Right cardiac atrium (tissue), 5 donors: ENCODE measurements around the gene EFHD1. TPM values are rescaled to one million over a fixed set of nuclear protein-coding genes. Genes with fewer than 3 reads are reported as not detected.

Experiments used
- ATAC-seq, 2 donors: fragments of 200-7000 bp; cut with Tn5 transposase; one replicate each; pipeline versions ENCODE4 v1.8.0 to v1.9.1; 2020; ENCODE audit warnings: moderate library complexity in 2 of 2, mild to moderate bottlenecking in 1 of 2
- DNase-seq, 3 donors: peaks; one replicate each; pipeline ENCODE4 v3.0.0-alpha.2; 2020
- H3K27ac ChIP-seq: one replicate; pipeline ENCODE4 v1.5.1; 2013; ENCODE audit warnings: mild to moderate bottlenecking, low read length, control low read depth, moderate library complexity
- H3K27me3 ChIP-seq: one replicate; pipeline ENCODE4 v1.6.1; 2013; ENCODE audit not compliant: control insufficient read depth, insufficient read depth
- H3K4me1 ChIP-seq: one replicate; pipeline ENCODE4 v1.6.1; 2013; ENCODE audit warnings: low read length; ENCODE audit not compliant: control insufficient read depth, insufficient read depth
- H3K4me3 ChIP-seq: one replicate; pipeline ENCODE4 v1.5.1; 2013; ENCODE audit warnings: low read length, control low read depth
- H3K9me3 ChIP-seq: one replicate; pipeline ENCODE4 v1.6.1; 2013; ENCODE audit warnings: low read length; ENCODE audit not compliant: control insufficient read depth
- WGBS: extraction: QIAGEN DNeasy Blood & Tissue Kit; methylation state at CpG from one replicate; pipeline ENCODE4 v1.1.7; 2013; 5-methylcytosine and 5-hydroxymethylcytosine counted together
- intact Hi-C, 4 donors: fragments of 100-400 bp; cut with DNase I; formaldehyde crosslinking; loops; one replicate each; pipeline versions ENCODE4 v1.11.0 to v1.14.0; 2022 to 2023
- polyA plus RNA-seq: library from polyadenylated mRNA; stranded (reverse); fragments of 200-250 nt; gene quantifications from one replicate; pipeline ENCODE4 v1.2.3, GENCODE V29; 2013
- total RNA-seq, 4 donors: library from RNA; stranded (reverse); fragmentation: NEBNext Ultra II Directional; extraction: Animal tissue kit (Norgen Biotek cat#: 25700); gene quantifications; one replicate each; pipeline ENCODE4 v1.2.1, GENCODE V29; 2021
- donor health status: healthy with polysubstance abuse.
- donor health status: DM: no; HTN: yes; CAD: no.
- donor health status: DM: no; HTN: no; CAD: no.
- donor health status: DM: no; HTN: yes; CAD: no; lungs with severe emphysema.
- donor health status: DM: yes; HTN: yes; CAD: no.

Gene EFHD1
- total and polyA plus RNA-seq, 5 donors = 6.4 to 14.7 (median 10.8) TPM

DNA sequence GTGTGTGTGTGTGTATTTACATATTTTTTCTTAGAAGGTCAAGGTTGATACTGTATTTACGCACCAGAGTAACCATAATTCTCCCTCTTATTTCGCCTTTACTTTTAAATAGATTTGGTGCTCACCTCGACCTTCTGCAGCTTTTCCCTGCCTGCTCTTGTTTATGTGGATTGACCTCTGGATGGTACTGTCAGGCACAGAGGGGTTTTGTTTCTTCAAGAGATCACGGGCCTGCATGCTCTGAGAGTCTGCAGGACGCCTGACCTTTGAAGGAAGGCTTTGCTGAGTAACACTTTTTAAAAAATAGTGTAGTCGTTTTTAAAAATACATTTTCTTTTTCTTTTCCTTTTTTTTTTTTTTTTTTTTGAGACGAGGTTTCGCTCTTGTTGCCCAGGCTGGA, 18.1 kb upstream of the EFHD1 start:
- no peaks in the 10 kb centered on the region for H3K27me3 ChIP-seq
- H3K27ac ChIP-seq = no peak overlapping the region
- intact Hi-C loops = loop anchor here in 2 of 4 donors (10.0 kb wide), 2 partner anchors 49 to 639 kb away; partner anchors contain the start of gene ATG16L1 (in 1 of the 2)
- WGBS = 71% methylated on average over 8 of the region's 8 CpGs
- DNase-seq = no peak
- H3K4me1 ChIP-seq = no peaks in the 10 kb centered on the region
- H3K9me3 ChIP-seq = no peaks in the 10 kb centered on the region
- no peak for ATAC-seq
- no peak overlapping the region for H3K4me3 ChIP-seq

DNA sequence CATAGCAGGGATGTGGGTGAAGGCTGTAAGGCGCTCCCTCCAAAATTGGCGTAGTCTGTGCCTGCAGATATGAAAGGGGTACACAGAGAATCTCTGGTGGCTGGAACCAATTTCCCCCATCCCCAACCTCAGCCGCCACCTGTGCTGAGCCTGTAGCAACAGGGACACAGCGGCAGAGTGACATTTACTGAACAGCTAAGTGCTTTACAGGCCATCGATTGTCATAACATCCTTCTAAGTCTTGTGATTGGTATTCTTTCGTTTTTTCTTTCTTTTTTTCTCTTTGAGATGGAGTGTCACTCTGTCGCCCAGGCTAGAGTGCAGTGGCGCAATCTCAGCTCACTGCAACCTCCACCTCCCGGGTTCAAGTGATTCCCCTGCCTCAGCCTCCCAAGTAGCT, 12.2 kb upstream of the EFHD1 start:
- Histone ChIP-seq H3K27me3 (no peaks in the 10 kb centered on the region), H3K27ac (no peak overlapping the region), H3K4me1 (no peaks in the 10 kb centered on the region), H3K9me3 (no peaks in the 10 kb centered on the region), H3K4me3 (no peak overlapping the region)
- intact Hi-C loops = no loop called here
- ATAC-seq (no peak), DNase-seq (no peak)
- 93% methylated on average over 9 of the region's 9 CpGs for WGBS

DNA sequence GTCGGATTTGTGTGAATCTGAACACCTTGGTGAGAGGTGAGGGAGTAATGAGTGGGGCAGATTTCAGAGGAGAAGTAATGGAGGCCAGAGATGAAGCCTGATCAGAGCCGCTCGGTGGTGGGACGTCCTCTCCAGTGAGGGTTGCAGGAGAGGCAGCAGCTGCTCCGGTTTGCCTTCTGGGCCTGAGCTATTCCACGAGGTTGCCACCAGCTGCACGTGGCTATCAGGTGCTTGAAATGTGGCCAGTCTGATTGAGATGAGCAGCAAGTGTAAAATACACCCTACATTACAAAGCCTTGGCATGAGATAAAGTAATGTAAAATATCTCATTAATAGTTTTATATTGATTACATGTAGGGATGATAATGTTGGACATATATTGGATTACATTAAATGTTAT, 10.8 kb upstream of the EFHD1 start:
- 76% methylated on average over 7 of the region's 7 CpGs for WGBS
- Histone ChIP-seq H3K27ac (no peak overlapping the region), H3K4me3 (no peak overlapping the region), H3K4me1 (no peaks in the 10 kb centered on the region), H3K9me3 (no peaks in the 10 kb centered on the region), H3K27me3 (no peaks in the 10 kb centered on the region)
- intact Hi-C loops = no loop called here
- DNase-seq = no peak
- ATAC-seq = no peak

DNA sequence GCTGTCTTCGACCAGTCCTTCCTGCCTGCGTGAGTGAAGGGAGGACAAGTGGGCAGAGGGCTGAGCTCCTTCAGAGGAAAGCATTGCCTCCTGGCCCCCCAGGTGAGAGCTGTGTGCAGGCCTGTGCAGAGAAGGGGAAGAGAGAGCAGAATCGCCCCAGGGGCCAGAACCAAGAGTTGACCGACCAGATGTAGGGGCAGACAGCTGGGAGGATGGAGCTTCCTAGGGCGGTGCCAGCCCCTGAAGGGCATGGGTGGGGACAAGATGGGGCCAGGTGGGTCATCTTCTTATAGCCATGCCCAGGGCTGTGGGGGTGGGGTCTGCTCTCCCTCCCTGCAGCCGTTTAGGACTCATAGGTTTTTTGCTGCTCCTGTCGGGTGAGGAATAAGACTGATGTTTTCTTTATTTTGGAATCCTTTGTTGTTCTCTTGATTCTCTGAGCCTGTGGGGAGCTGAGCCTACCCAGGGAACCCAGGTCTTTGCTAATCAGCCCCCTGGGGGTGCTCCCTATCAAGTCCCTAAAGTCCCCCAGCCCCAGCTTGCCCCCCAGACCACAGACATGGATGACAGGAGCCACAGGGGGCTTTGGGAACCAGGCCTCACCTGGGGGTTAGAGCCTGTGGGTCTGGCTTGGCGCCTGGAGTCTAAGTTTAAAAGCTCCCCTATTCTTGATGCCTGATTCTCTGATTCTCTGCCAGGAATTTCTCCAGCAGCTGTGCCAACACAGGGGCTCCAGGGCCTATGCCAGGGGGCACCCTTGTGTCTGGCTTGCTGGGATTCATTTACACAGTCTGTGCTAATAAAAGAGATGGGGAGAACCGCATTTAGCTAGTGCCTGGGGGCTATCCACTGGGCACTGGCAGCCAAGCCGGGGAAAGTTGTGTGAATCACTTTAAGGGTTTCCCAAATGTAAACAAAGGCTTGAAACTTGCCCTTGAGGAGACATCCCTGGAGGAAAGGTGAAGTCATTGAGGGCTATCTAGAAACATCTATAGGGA, 9.3 kb upstream of the EFHD1 start:
- Histone ChIP-seq H3K27me3 (no peaks in the 10 kb centered on the region), H3K27ac (no peak overlapping the region), H3K4me3 (no peak overlapping the region), H3K9me3 (no peaks in the 10 kb centered on the region), H3K4me1 (no peaks in the 10 kb centered on the region)
- WGBS = 67% methylated on average over 10 of the region's 10 CpGs
- intact Hi-C loops = no loop called here
- ATAC-seq (no peak), DNase-seq (no peak)

DNA sequence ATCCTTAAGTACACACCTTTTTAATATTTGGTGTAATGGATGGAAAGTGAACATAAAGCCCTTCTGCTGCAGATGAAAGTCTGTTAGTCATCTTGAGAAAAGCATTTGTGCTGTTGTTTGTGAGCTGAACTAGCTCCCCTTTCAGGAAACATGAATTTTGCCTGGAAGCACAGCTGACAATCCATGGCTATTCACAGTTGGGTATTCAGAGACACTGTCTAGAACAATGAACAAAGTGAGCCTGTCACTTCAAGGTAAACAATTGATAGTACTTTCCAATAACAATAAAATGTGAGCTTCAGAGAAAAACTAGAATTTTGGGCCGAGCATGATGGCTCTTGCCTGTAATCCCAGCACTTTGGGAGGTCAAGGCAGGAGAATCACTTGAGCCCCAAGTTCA, 6.8 kb upstream of the EFHD1 start:
- H3K27me3 ChIP-seq = no peaks in the 10 kb centered on the region
- DNase-seq (no peak), ATAC-seq (no peak)
- H3K4me1 ChIP-seq = no peaks in the 10 kb centered on the region
- 69% methylated on average over 1 of the region's 1 CpG for WGBS
- no peak overlapping the region for H3K27ac ChIP-seq
- intact Hi-C loops = no loop called here
- no peaks in the 10 kb centered on the region for H3K9me3 ChIP-seq
- H3K4me3 ChIP-seq = no peak overlapping the region

DNA sequence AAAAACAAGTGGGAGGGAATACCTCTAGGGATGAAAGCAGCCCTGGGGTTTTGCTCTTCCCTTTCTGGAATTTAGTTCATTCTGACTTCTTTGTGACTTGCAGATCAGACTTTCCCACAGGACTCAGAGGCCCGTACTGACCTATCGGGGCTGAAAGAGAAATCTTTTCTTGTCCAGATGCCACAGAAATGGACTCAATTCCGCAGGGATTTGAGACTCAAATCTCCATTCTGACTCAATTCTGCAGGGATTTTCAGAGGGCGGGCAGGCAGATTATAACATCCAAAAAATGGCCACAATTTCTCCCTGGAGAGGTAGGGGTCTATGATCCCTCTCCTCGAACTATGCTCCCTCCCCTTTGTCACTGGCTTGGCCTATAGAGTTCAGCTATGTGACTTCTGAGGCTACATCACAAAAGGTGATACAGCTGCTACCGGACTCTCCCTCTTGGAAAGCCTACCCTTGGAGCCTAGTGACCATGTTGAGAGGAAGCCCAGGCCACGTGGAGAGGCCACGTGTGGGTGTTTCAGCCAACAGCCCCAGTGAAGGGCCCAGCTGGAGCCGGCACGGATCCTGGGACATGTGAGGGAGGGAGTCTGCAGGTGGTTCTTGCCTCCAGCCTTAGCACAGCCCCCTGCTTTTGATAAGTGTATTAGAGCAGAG, 4.8 kb upstream of the EFHD1 start:
- DNase-seq (peak; percentile 44 to 80 (median 77)), ATAC-seq (no peak)
- intact Hi-C loops = no loop called here
- Histone ChIP-seq H3K4me3 (no peak overlapping the region), H3K27me3 (no peaks in the 10 kb centered on the region), H3K27ac (no peak overlapping the region), H3K4me1 (no peaks in the 10 kb centered on the region), H3K9me3 (no peaks in the 10 kb centered on the region)
- 65% methylated on average over 10 of the region's 10 CpGs for WGBS

DNA sequence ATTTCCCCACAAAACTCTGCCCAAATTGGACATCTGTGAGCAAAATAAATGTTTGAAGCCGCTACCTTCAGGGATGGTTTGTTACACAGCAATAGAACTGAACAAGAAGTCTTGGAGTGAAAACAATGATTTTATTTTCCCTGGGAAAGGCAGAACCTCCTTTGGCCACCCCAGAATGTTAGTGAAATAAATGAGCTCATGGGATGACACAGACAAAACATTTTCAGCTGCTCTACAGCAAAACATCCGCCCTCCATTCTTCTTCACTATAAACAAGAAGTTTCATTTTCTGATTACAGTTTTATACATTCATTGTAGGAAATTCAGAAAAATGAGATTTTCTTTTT, 4.3 kb upstream of the EFHD1 start:
- 74% methylated on average over 2 of the region's 2 CpGs for WGBS
- Histone ChIP-seq H3K9me3 (no peaks in the 10 kb centered on the region), H3K4me1 (no peaks in the 10 kb centered on the region), H3K27ac (no peak overlapping the region), H3K4me3 (no peak overlapping the region), H3K27me3 (no peaks in the 10 kb centered on the region)
- ATAC-seq = no peak
- DNase-seq = no peak
- intact Hi-C loops = no loop called here

DNA sequence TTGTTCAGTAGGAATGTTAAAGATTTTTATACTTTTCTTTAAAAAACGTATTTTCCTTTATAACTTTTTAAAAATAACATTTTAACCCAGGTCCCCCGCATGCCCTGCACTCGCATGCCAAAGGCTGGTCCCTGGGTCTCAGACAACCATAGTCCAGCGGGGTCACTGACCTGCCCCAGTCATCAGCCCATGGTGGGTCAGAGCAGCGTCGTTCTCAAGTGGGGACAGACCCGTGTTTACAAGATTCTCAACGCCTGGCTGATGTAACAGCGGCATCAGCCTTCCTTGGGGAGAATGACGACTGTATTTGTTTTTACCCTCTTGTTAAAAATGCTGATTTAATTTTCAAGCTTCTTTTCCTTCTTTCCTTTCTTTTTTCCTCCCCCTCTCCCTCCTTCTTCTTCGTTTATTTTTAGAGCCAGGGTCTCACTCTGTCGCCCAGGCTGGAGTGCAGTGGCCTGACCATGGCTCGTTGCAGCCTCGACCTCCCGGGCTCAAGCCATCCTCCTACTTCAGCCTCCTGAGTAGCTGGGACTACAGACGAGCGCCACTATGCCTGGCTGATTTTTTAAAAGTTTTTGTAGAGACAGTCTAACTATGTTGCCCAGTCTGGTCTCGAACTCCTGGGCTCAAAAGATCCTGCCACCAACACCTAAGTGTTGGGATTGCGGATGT, 1.0 kb upstream of the EFHD1 start:
- no peaks in the 10 kb centered on the region for H3K27me3 ChIP-seq
- H3K27ac ChIP-seq = peak overlapping the region; percentile 43
- H3K9me3 ChIP-seq = no peaks in the 10 kb centered on the region
- no peaks in the 10 kb centered on the region for H3K4me1 ChIP-seq
- peak overlapping the region; percentile 88 for H3K4me3 ChIP-seq
- 57% methylated on average over 19 of the region's 19 CpGs for WGBS
- intact Hi-C loops = no loop called here
- ATAC-seq = no peak
- peak in 1 of 3 donors; percentile 56 for DNase-seq

DNA sequence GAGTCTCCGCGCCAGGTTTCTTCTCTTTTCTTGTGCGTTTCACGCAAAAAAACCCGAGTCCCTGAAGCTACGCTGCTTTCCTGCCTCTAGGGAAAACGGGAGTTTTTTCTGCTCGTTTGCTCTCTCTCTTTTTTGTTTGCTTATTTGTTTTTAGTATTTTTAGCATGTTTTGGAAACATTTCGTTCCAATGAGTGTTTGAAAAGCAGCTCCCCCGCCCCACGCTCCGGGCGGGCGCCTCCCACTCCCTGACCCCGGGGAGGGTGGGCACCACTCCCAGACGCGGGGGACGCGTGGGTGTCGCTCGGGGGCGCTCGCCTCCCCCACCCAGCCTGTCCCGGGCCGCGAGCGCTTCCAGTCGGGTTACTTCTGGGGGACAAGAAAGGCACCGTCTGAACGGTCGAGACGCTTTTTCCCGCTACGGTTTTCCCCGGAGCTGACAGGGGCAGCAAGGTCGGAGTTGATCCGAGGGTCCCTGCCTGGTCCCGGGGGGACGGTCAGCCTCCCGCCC, 446 bp upstream of the EFHD1 start:
- Histone ChIP-seq H3K9me3 (no peaks in the 10 kb centered on the region), H3K27ac (peak overlapping the region; percentile 43), H3K4me1 (no peaks in the 10 kb centered on the region), H3K27me3 (no peaks in the 10 kb centered on the region), H3K4me3 (peak overlapping the region; percentile 88)
- WGBS = 3% methylated on average over 40 of the region's 40 CpGs
- intact Hi-C loops = no loop called here
- DNase-seq (peak; percentile 51 to 86 (median 83)), ATAC-seq (peak; percentile 66 to 70)

DNA sequence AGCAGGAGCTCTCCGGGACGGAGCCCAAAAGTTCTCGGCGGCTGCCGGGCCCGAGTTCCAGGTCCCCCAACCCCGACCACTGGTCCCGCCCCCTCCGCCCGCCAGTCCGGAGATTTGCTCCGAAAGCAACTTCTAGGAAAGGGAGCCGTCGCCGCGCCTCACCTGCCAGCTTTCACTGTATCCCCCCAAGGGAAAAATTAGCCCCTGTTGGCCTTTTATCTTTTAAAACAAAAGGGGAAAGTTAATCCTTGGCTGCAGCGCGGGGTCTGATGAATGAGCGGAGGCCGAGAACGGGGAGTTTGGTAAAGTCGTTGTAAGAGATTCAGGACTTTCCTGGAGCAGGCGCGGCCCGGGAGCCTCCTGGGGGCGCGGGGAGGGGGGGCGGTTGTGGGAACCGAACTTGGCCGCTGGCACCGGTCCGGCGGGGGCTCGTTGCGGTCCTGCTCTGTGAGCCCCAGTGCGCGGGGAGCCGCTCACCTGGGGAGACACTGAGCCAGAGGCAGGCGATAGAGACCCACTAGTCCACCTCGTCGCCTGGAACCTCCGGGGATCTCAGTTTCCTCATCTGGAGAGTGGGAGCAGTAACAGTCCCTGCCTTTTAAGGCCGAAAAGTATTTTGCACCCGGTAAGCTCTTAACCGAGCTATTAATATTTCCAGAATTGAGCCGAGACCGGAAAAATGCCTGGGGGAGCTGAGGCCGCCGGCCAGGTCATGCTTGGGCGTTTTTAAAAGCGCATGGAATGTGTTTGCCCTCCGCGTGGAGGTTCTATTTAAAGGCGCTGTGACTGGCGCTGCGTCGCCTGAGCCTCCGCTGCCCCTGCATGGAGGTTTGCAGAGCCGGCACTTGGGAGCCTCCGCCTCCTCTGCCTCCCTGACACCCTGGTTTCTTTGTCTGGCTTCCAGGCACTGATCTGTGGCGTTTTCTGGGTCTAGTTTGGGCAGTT, 1.1 kb downstream of the EFHD1 start:
- H3K4me3 ChIP-seq = peak overlapping the region; percentile 88
- peak overlapping the region; percentile 10 for H3K27ac ChIP-seq
- intact Hi-C loops = no loop called here
- DNase-seq = peak; percentile 26 to 67 (median 67)
- H3K4me1 ChIP-seq = no peaks in the 10 kb centered on the region
- ATAC-seq = peak; percentile 36 to 37
- no peaks in the 10 kb centered on the region for H3K27me3 ChIP-seq
- WGBS = 7% methylated on average over 61 of the region's 61 CpGs
- no peaks in the 10 kb centered on the region for H3K9me3 ChIP-seq
